PC-3 (cell line): ENCODE data around the gene ARR3.

Experiments
- CTCF ChIP-seq: fragments of 300-600 bp; sonication (generic); conservative IDR thresholded peaks from 2 replicates; pipeline ENCODE4 v1.5.1; 2017; ENCODE audit warnings: antibody characterized with exemption, low read depth, mild to moderate bottlenecking, low read length
- EZH2 ChIP-seq: fragments of 300-600 bp; sonication (generic); IDR thresholded peaks from one replicate; pipeline ENCODE4 v1.6.1; 2017; ENCODE audit warnings: antibody characterized with exemption, mild to moderate bottlenecking, low read length; ENCODE audit not compliant: unreplicated experiment
- EZH2phosphoT487 ChIP-seq: fragments of 300-600 bp; sonication (generic); IDR thresholded peaks from 2 replicates; pipeline ENCODE4 v1.6.1; 2018; ENCODE audit warnings: mild to moderate bottlenecking, antibody characterized with exemption, low read length, borderline replicate concordance

- no peak for TF ChIP-seq CTCF
- TF ChIP-seq EZH2phosphoT487: no peak
- TF ChIP-seq EZH2: no peak
These were observed 63.0 kb downstream of the ARR3 start for GRCh38 chrX:70331161-70331560.
